Measurements from ENCODE around the gene LRRTM4.

The LRRTM4 gene

GRCh38 chr2:77301441-77301840 lies 220.7 kb downstream of the LRRTM4 start:
- Histone ChIP-seq H2AFZ (ENCODE audit: low read length) (no peak overlapping the region), H3K9me3 (ENCODE audit: low read length) (no peaks in the 10 kb centered on the region), H3K27me3 (ENCODE audit: insufficient read depth, low read length) (no peaks in the 10 kb centered on the region), H3K4me2 (ENCODE audit: low read length) (no peak overlapping the region), H4K20me1 (ENCODE audit: insufficient read depth, low read length) (no peaks in the 10 kb centered on the region), H3K9me2 (ENCODE audit: low read depth, low read length) (no peaks in the 10 kb centered on the region), H3F3A (ENCODE audit: insufficient read depth, low read length) (no peaks in the 10 kb centered on the region), H3K27ac (ENCODE audit: low read depth, low read length, poor library complexity, severe bottlenecking) (no peak overlapping the region), H3K4me3 (ENCODE audit: low read depth, low read length, poor library complexity, severe bottlenecking) (no peak overlapping the region), H3K36me3 (ENCODE audit: insufficient read depth, low read length) (no peaks in the 10 kb centered on the region), H3K9ac (ENCODE audit: low read length) (no peak overlapping the region), H3K4me1 (ENCODE audit: insufficient read depth, low read length, severe bottlenecking) (no peaks in the 10 kb centered on the region), H3K79me2 (ENCODE audit: insufficient read depth, low read length) (no peaks in the 10 kb centered on the region)
- no peak for TF ChIP-seq CTCF (IDR thresholded peaks at IDR 0.05; ENCODE audit: low read length)
- TF ChIP-seq EZH2 (IDR thresholded peaks at IDR 0.05; ENCODE audit: borderline replicate concordance, low read length): no peak

- Histone ChIP-seq H3K27me3 (ENCODE audit: insufficient read depth, low read length) (no peaks in the 10 kb centered on the region), H3K9me2 (ENCODE audit: low read depth, low read length) (no peaks in the 10 kb centered on the region), H3K4me2 (ENCODE audit: low read length) (no peak overlapping the region), H3K36me3 (ENCODE audit: insufficient read depth, low read length) (no peaks in the 10 kb centered on the region), H3K4me3 (ENCODE audit: low read depth, low read length, poor library complexity, severe bottlenecking) (no peak overlapping the region), H3K79me2 (ENCODE audit: insufficient read depth, low read length) (no peaks in the 10 kb centered on the region), H3K9ac (ENCODE audit: low read length) (no peak overlapping the region), H2AFZ (ENCODE audit: low read length) (no peak overlapping the region), H3K4me1 (ENCODE audit: insufficient read depth, low read length, severe bottlenecking) (no peaks in the 10 kb centered on the region), H4K20me1 (ENCODE audit: insufficient read depth, low read length) (no peaks in the 10 kb centered on the region), H3F3A (ENCODE audit: insufficient read depth, low read length) (no peaks in the 10 kb centered on the region), H3K9me3 (ENCODE audit: low read length) (no peaks in the 10 kb centered on the region), H3K27ac (ENCODE audit: low read depth, low read length, poor library complexity, severe bottlenecking) (no peak overlapping the region)
- TF ChIP-seq EZH2 (IDR thresholded peaks at IDR 0.05; ENCODE audit: borderline replicate concordance, low read length): no peak
- TF ChIP-seq CTCF (IDR thresholded peaks at IDR 0.05; ENCODE audit: low read length): no peak
Observed at GRCh38 chr2:77296791-77297190, 225.4 kb downstream of the LRRTM4 start.

GRCh38 chr2:77294474-77294873 lies 227.7 kb downstream of the LRRTM4 start:
- Histone ChIP-seq H3K27me3 (ENCODE audit: insufficient read depth, low read length) (no peaks in the 10 kb centered on the region), H3K36me3 (ENCODE audit: insufficient read depth, low read length) (no peaks in the 10 kb centered on the region), H3K9me3 (ENCODE audit: low read length) (no peaks in the 10 kb centered on the region), H3K4me2 (ENCODE audit: low read length) (no peak overlapping the region), H3F3A (ENCODE audit: insufficient read depth, low read length) (no peaks in the 10 kb centered on the region), H3K79me2 (ENCODE audit: insufficient read depth, low read length) (no peaks in the 10 kb centered on the region), H3K4me1 (ENCODE audit: insufficient read depth, low read length, severe bottlenecking) (no peaks in the 10 kb centered on the region), H2AFZ (ENCODE audit: low read length) (no peak overlapping the region; the same call in 1 of the 2 replicates), H3K4me3 (ENCODE audit: low read depth, low read length, poor library complexity, severe bottlenecking) (no peak overlapping the region), H3K9ac (ENCODE audit: low read length) (no peak overlapping the region), H4K20me1 (ENCODE audit: insufficient read depth, low read length) (no peaks in the 10 kb centered on the region), H3K9me2 (ENCODE audit: low read depth, low read length) (no peaks in the 10 kb centered on the region), H3K27ac (ENCODE audit: low read depth, low read length, poor library complexity, severe bottlenecking) (no peak overlapping the region)
- TF ChIP-seq EZH2 (IDR thresholded peaks at IDR 0.05; ENCODE audit: borderline replicate concordance, low read length) (no peak), CTCF (IDR thresholded peaks at IDR 0.05; ENCODE audit: low read length) (no peak)

All from OCI-LY1 (cell line).